MM.1S (cell line): ENCODE results near the gene B3GNT8.

Experiments used
- EZH2 ChIP-seq: fragments of 300-600 bp; sonication (generic); optimal IDR thresholded peaks from 2 replicates; pipeline ENCODE3; 2017; ENCODE audit warnings: low read depth, mild to moderate bottlenecking, antibody characterized with exemption, low read length, mixed read lengths
- TF ChIP-seq, protein P1 (sequence below): fragments of 300-600 bp; sonication (generic); IDR thresholded peaks from 2 replicates; pipeline ENCODE4 v1.5.1; 2016; ENCODE audit warnings: antibody characterized with exemption, low read length, mixed read lengths

DNA sequence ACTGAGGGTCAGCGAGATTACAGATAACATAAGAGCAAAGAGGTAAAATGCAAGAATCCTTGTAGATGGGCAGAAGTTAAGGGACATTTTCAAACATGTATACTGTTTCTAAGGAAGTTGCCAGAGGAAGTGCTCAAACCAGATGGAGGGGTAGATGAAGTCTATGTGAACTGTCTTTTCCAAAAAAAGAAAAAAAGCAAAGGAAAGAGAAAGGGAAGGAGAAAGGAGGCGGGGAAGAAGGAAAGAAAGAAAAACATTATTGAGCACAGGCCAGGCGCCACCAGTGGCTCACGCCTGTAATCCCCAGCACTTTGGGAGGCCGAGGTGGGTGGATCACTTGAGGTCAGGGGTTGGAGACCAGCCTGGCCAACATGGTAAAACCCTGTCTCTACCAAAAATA is 7.3 kb upstream of the B3GNT8 start:
- TF ChIP-seq, protein P1, sequence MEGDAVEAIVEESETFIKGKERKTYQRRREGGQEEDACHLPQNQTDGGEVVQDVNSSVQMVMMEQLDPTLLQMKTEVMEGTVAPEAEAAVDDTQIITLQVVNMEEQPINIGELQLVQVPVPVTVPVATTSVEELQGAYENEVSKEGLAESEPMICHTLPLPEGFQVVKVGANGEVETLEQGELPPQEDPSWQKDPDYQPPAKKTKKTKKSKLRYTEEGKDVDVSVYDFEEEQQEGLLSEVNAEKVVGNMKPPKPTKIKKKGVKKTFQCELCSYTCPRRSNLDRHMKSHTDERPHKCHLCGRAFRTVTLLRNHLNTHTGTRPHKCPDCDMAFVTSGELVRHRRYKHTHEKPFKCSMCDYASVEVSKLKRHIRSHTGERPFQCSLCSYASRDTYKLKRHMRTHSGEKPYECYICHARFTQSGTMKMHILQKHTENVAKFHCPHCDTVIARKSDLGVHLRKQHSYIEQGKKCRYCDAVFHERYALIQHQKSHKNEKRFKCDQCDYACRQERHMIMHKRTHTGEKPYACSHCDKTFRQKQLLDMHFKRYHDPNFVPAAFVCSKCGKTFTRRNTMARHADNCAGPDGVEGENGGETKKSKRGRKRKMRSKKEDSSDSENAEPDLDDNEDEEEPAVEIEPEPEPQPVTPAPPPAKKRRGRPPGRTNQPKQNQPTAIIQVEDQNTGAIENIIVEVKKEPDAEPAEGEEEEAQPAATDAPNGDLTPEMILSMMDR: no peak
- TF ChIP-seq EZH2: no peak
